Peyer's patch (tissue), 4 donors: Measurements from ENCODE around the gene CD99. TPM values are rescaled to one million over a fixed set of nuclear protein-coding genes. Genes with fewer than 3 reads are reported as not detected.

Experiments used
- DNase-seq, 3 donors: peaks; one replicate each; pipeline ENCODE4 v3.0.0-alpha.2; 2017 to 2019
- H3K27ac ChIP-seq, 4 donors: fragments of 200-600 bp; sonication (generic); one replicate each; pipeline ENCODE4 v1.5.1; 2016 to 2019
- H3K27me3 ChIP-seq, 2 donors: fragments of 200-600 bp; sonication (generic); one replicate each; pipeline ENCODE4 v1.5.1; 2019
- H3K36me3 ChIP-seq, 3 donors: fragments of 200-600 bp; sonication (generic); one replicate each; pipeline ENCODE4 v1.5.1; 2016 to 2019
- H3K4me1 ChIP-seq, 4 donors: fragments of 200-600 bp; sonication (generic); one replicate each; pipeline ENCODE4 v1.5.1; 2016 to 2019
- H3K4me3 ChIP-seq, 4 donors: fragments of 200-600 bp; sonication (generic); 1 replicate in 3 of 4; 2 replicates in 1 of 4; pipeline ENCODE4 v1.5.1; 2016 to 2019; ENCODE audit warnings: mild to moderate bottlenecking in 1 of 4
- H3K9me3 ChIP-seq, 4 donors: fragments of 200-600 bp; sonication (generic); one replicate each; pipeline ENCODE4 v1.5.1; 2016 to 2019; ENCODE audit warnings: mild to moderate bottlenecking in 1 of 4
- CTCF ChIP-seq, 6 experiments: fragments of 450-650 bp in 4 of 6; fragments of 200-600 bp in 2 of 6; sonication (generic) in 1 of 6; IDR thresholded peaks; one replicate each; pipeline ENCODE4 v1.5.1; 2017 to 2019; ENCODE audit warnings: antibody characterized with exemption in 6 of 6, mild to moderate bottlenecking in 3 of 6, moderate library complexity in 1 of 6
- POLR2A ChIP-seq, 2 donors: fragments of 450-650 bp; IDR thresholded peaks; one replicate each; pipeline ENCODE4 v1.5.1; 2017; ENCODE audit warnings: antibody characterized with exemption in 2 of 2, mild to moderate bottlenecking in 2 of 2, moderate library complexity in 2 of 2
- total RNA-seq, 4 donors: library from RNA; depleted of rRNA; stranded (reverse); fragments of >200 nt; gene quantifications; one replicate each; pipeline ENCODE4 v1.1.0, GENCODE V29; 2016

CD99 gene
- total RNA-seq, 4 donors from 2014 or later: 129 to 209 (median 175) TPM

- Histone ChIP-seq H3K4me3 (no peak overlapping the region), H3K36me3 (no peaks in the 10 kb centered on the region), H3K4me1 (peaks cover 0 to 14% (median 0%) of the 10 kb centered on the region in 4 donors), H3K27me3 (no peaks in the 10 kb centered on the region), H3K27ac (peak overlapping the region in 2 of 4 donors; percentile 12 to 21), H3K9me3 (no peaks in the 10 kb centered on the region)
- no peak for DNase-seq
- TF ChIP-seq POLR2A (IDR thresholded peaks at IDR 0.05) (no peak), CTCF (IDR thresholded peaks at IDR 0.05) (no peak)
Measured at GRCh38 chrX:2676794-2677675, 14.1 kb upstream of the CD99 start.

- Histone ChIP-seq H3K4me1 (peaks cover 0 to 14% (median 0%) of the 10 kb centered on the region in 4 donors), H3K27me3 (no peaks in the 10 kb centered on the region), H3K27ac (peak overlapping the region in 2 of 4 donors; percentile 12 to 21), H3K4me3 (no peak overlapping the region), H3K36me3 (no peaks in the 10 kb centered on the region), H3K9me3 (no peaks in the 10 kb centered on the region)
- peak in 2 of 3 donors; percentile 63 to 74 for DNase-seq
- TF ChIP-seq CTCF (IDR thresholded peaks at IDR 0.05): no peak
Measured at GRCh38 chrX:2677764-2678163, 13.3 kb upstream of the CD99 start.

- TF ChIP-seq CTCF (IDR thresholded peaks at IDR 0.05): no peak
- TF ChIP-seq POLR2A (IDR thresholded peaks at IDR 0.05): no peak
- Histone ChIP-seq H3K4me1 (peaks cover 0 to 14% (median 0%) of the 10 kb centered on the region in 4 donors), H3K27me3 (no peaks in the 10 kb centered on the region), H3K9me3 (no peaks in the 10 kb centered on the region), H3K4me3 (no peak overlapping the region), H3K27ac (no peak overlapping the region), H3K36me3 (no peaks in the 10 kb centered on the region)
- no peak for DNase-seq
Measured at GRCh38 chrX:2678583-2678982, 12.5 kb upstream of the CD99 start.

GRCh38 chrX:2679534-2680485 lies 11.3 kb upstream of the CD99 start:
- TF ChIP-seq POLR2A (IDR thresholded peaks at IDR 0.05) (no peak), CTCF (IDR thresholded peaks at IDR 0.05) (no peak)
- Histone ChIP-seq H3K27me3 (no peaks in the 10 kb centered on the region), H3K4me3 (no peak overlapping the region), H3K27ac (no peak overlapping the region), H3K4me1 (peaks cover 0 to 14% (median 0%) of the 10 kb centered on the region in 4 donors), H3K9me3 (no peaks in the 10 kb centered on the region), H3K36me3 (no peaks in the 10 kb centered on the region)
- no peak for DNase-seq

- Histone ChIP-seq H3K9me3 (no peaks in the 10 kb centered on the region), H3K36me3 (no peaks in the 10 kb centered on the region), H3K4me3 (no peak overlapping the region), H3K4me1 (peaks cover 0 to 14% (median 0%) of the 10 kb centered on the region in 4 donors), H3K27ac (no peak overlapping the region), H3K27me3 (no peaks in the 10 kb centered on the region)
- TF ChIP-seq POLR2A (IDR thresholded peaks at IDR 0.05) (no peak), CTCF (IDR thresholded peaks at IDR 0.05) (no peak)
- DNase-seq: no peak
Measured at GRCh38 chrX:2680486-2681348, 10.4 kb upstream of the CD99 start.
